ENCODE data around the gene PIEZO2.
A peak's percentile ranks its signal among the peaks of the same experiment; 100 is the strongest.
"Not testable (repeated sequence)": the region's sequence is repeated elsewhere in the genome, so short reads cannot be mapped to it uniquely, and the experiment has no call there.

Gene PIEZO2

GRCh38 chr18:10939822-10940221, 209.5 kb downstream of the PIEZO2 start:
- Histone ChIP-seq H3K9ac (no peak overlapping the region), H3K9me3 (replicated peaks in 1 of 11) (peaks cover 26 to 33% (median 29%) of the 10 kb centered on the region in 11 experiments), H3K27ac (no peak overlapping the region), H3K36me3 (no peaks in the 10 kb centered on the region), H3K27me3 (no peaks in the 10 kb centered on the region), H3K4me2 (peak overlapping the region in 2 of 11 experiments; percentile 12 to 27; a peak in 3 of 22 replicates), H4K20me1 (no peaks in the 10 kb centered on the region), H3K4me1 (peaks cover 0 to 10% (median 2%) of the 10 kb centered on the region in 10 experiments; a peak in 5 of 20 replicates), H3K4me3 (no peak overlapping the region)
- TF ChIP-seq Cebpa-rat (IDR thresholded peaks at IDR 0.05): no peak

- peaks cover 25 to 33% (median 28%) of the 10 kb centered on the region in 11 experiments for H3K9me3 ChIP-seq (replicated peaks in 1 of 11)
- no peaks in the 10 kb centered on the region for H3K36me3 ChIP-seq
- H3K27me3 ChIP-seq: no peaks in the 10 kb centered on the region
- no peak overlapping the region for H3K9ac ChIP-seq
- peak overlapping the region in 2 of 11 experiments; percentile 10 to 42; a peak in 3 of 22 replicates for H3K4me2 ChIP-seq
- no peaks in the 10 kb centered on the region for H4K20me1 ChIP-seq
- no peak for TF ChIP-seq Cebpa-rat (IDR thresholded peaks at IDR 0.05)
- H3K27ac ChIP-seq: no peak overlapping the region
- no peak overlapping the region for H3K4me3 ChIP-seq
- peaks cover 0 to 10% (median 2%) of the 10 kb centered on the region in 10 experiments; a peak in 5 of 20 replicates for H3K4me1 ChIP-seq
Measured at GRCh38 chr18:10937743-10938640, 211.4 kb downstream of the PIEZO2 start.

GRCh38 chr18:10936176-10937053, 213.0 kb downstream of the PIEZO2 start:
- Histone ChIP-seq H3K27ac (no peak overlapping the region), H3K4me1 (peaks cover 0 to 10% (median 2%) of the 10 kb centered on the region in 10 experiments; a peak in 5 of 20 replicates), H3K36me3 (no peaks in the 10 kb centered on the region), H3K4me3 (no peak overlapping the region), H3K9me3 (replicated peaks in 1 of 11) (peaks cover 11 to 23% (median 14%) of the 10 kb centered on the region in 11 experiments; a peak in 21 of 22 replicates), H4K20me1 (no peaks in the 10 kb centered on the region), H3K9ac (no peak overlapping the region), H3K27me3 (no peaks in the 10 kb centered on the region), H3K4me2 (no peak overlapping the region)
- peak in 2 of 11 experiments; percentile 14 to 32; a peak in 1 of 22 replicates for TF ChIP-seq Cebpa-rat (IDR thresholded peaks at IDR 0.05)

DNA sequence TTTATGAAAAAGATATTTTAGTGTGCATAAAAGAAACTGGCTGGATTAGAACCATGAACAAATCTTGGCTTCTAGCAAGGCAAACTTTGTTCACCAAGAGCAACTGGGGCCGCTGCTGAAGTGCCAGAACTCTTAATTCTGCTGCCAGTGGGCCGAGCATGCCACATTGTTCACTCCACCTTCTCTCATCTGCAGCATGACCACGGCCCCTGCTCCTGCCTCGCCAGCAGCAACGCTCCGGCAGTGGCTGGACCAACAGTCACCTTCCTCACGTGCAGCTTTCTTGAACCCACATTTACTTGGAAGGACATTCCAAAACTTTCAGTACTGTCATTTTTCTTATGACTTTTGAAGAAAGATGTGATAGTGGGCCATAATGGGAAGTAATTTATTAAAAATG, 213.8 kb downstream of the PIEZO2 start:
- Histone ChIP-seq H3K36me3 (no peaks in the 10 kb centered on the region), H3K4me2 (no peak overlapping the region), H4K20me1 (no peaks in the 10 kb centered on the region), H3K27me3 (no peaks in the 10 kb centered on the region), H3K9ac (no peak overlapping the region), H3K9me3 (replicated peaks in 1 of 11) (peaks cover 11 to 23% (median 14%) of the 10 kb centered on the region in 11 experiments; a peak in 21 of 22 replicates), H3K27ac (no peak overlapping the region), H3K4me3 (no peak overlapping the region), H3K4me1 (peaks cover 0 to 10% (median 2%) of the 10 kb centered on the region in 10 experiments; a peak in 5 of 20 replicates)
- no peak for TF ChIP-seq Cebpa-rat (IDR thresholded peaks at IDR 0.05)

- not testable (repeated sequence) for H3K4me1 ChIP-seq, H3K27me3 ChIP-seq, H3K36me3 ChIP-seq, H3K4me2 ChIP-seq, H4K20me1 ChIP-seq, H3K9ac ChIP-seq, H3K27ac ChIP-seq, H3K4me3 ChIP-seq
- peaks cover 11 to 23% (median 14%) of the 10 kb centered on the region in 11 experiments; a peak in 21 of 22 replicates for H3K9me3 ChIP-seq (replicated peaks in 1 of 11)
Measured at GRCh38 chr18:10933648-10934047, 215.7 kb downstream of the PIEZO2 start.

DNA sequence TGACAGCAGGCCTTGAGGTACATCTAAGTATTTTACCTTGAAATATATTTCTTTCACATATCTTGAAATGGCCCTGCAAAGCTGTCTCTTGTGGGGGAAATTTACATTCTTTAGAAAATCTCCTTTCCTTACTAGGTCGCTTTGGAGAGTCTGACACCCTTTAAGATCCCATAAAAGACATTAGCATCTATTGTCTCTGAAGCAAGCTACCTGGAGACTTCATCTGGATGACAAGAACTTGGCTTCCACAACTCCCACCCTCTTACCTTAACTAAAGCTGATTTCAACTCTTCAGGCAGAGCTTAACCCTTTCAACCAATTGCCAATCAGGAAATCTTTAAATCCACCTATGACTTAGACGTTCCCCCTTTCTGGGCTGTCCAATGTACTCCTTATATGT, 219.3 kb downstream of the PIEZO2 start:
- no peak for TF ChIP-seq Cebpa-rat (IDR thresholded peaks at IDR 0.05)

GRCh38 chr18:10928772-10929373, 220.5 kb downstream of the PIEZO2 start:
- Histone ChIP-seq H3K4me1 (peaks cover 13 to 24% (median 18%) of the 10 kb centered on the region in 10 experiments), H3K27me3 (no peaks in the 10 kb centered on the region), H3K4me3 (no peak overlapping the region), H3K9ac (no peak overlapping the region), H3K27ac (no peak overlapping the region), H3K4me2 (no peak overlapping the region), H4K20me1 (no peaks in the 10 kb centered on the region), H3K9me3 (replicated peaks in 1 of 11) (peaks cover 6 to 14% (median 7%) of the 10 kb centered on the region in 11 experiments; a peak in 21 of 22 replicates), H3K36me3 (no peaks in the 10 kb centered on the region)
- no peak for TF ChIP-seq Cebpa-rat (IDR thresholded peaks at IDR 0.05)

More for the DNA sequence above, 219.3 kb downstream of the PIEZO2 start:
- H3K9ac ChIP-seq: no peak overlapping the region
- no peak overlapping the region for H3K4me3 ChIP-seq
- H3K4me1 ChIP-seq: peaks cover 13 to 24% (median 18%) of the 10 kb centered on the region in 10 experiments
- H3K36me3 ChIP-seq: no peaks in the 10 kb centered on the region
- no peak overlapping the region for H3K27ac ChIP-seq
- no peak overlapping the region for H3K4me2 ChIP-seq
- no peaks in the 10 kb centered on the region for H4K20me1 ChIP-seq
- no peaks in the 10 kb centered on the region for H3K27me3 ChIP-seq
- peaks cover 11 to 23% (median 14%) of the 10 kb centered on the region in 11 experiments; a peak in 21 of 22 replicates for H3K9me3 ChIP-seq (replicated peaks in 1 of 11)

DNA sequence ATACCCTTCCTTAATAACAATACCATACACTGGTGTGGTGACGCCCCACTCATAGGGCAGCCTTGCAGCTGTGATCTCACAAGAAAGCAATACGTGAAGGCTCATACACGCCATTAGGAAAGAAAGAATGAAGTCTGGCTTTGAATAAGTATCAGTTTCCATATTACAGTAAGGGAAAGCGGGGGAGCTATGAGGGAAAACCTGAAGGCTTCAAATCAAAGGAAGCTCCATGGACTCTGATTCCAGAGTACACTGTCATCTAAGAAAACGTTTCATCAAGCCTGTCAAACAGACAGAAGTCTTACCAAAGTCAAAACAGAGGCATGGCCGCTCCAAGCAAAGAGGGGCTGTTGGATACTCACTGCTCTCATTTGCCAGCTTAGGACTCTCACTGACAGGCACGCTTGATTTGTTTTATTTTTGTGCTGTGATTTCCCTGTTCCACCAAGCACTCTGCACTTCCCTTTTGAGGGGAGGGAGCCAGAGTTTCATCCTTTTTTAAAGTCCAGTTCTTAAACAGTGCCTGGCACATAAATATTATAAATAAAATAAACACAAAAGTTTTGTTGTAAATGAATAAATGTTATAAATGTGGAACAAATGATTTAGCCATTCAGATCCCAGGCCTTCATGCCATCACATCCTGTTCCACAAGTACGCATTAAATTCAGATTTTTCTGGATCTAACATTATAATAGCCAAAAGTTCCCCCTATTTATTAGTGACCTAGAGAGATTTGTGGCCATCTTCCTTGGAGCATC, 221.2 kb downstream of the PIEZO2 start:
- Histone ChIP-seq H3K27me3 (no peaks in the 10 kb centered on the region), H3K27ac (no peak overlapping the region)

More for the DNA sequence above, 221.2 kb downstream of the PIEZO2 start:
- Histone ChIP-seq H3K36me3 (no peaks in the 10 kb centered on the region), H3K9ac (no peak overlapping the region), H4K20me1 (no peaks in the 10 kb centered on the region), H3K9me3 (replicated peaks in 1 of 11) (peaks cover 0 to 7% (median under 1%) of the 10 kb centered on the region in 11 experiments; a peak in 8 of 22 replicates), H3K4me2 (peak overlapping the region in 8 of 11 experiments; percentile 2 to 68 (median 23); a peak in 9 of 22 replicates), H3K4me3 (no peak overlapping the region), H3K4me1 (peaks cover 13 to 24% (median 18%) of the 10 kb centered on the region in 10 experiments)
- TF ChIP-seq Cebpa-rat (IDR thresholded peaks at IDR 0.05): no peak
